H1 (cell line): Measurements from ENCODE around the gene CCDC59. TPM values are rescaled to one million over a fixed set of nuclear protein-coding genes. Genes with fewer than 3 reads are reported as not detected.

Experiments used
- EGR1 ChIP-seq: IDR thresholded peaks from 2 replicates; pipeline ENCODE4 v1.6.1; 2011; ENCODE audit warnings: low read depth, low read length, borderline replicate concordance
- EP300 ChIP-seq, 2 experiments: IDR thresholded peaks; 1 replicate in 1 of 2; 2 replicates in 1 of 2; pipeline ENCODE4 v1.6.1; 2011 to 2012; ENCODE audit warnings: low read depth in 2 of 2, low read length in 2 of 2, mild to moderate bottlenecking in 2 of 2, borderline replicate concordance in 1 of 2, inconsistent platforms in 1 of 2, moderate library complexity in 1 of 2
- HDAC2 ChIP-seq, 2 experiments: fragments of 300-600 bp in 1 of 2; sonication (generic) in 1 of 2; IDR thresholded peaks; 2 replicates each; pipeline ENCODE4 v1.6.1; 2011 to 2012; ENCODE audit warnings: low read depth in 2 of 2, low read length in 2 of 2, mild to moderate bottlenecking in 2 of 2, moderate library complexity in 2 of 2, borderline replicate concordance in 1 of 2, inconsistent platforms in 1 of 2
- NANOG ChIP-seq: IDR thresholded peaks from 2 replicates; pipeline ENCODE4 v1.6.1; 2011; ENCODE audit warnings: low read length, low read depth, mild to moderate bottlenecking, inconsistent platforms; ENCODE audit not compliant: insufficient read depth, poor library complexity, severe bottlenecking
- RFX5 ChIP-seq: IDR thresholded peaks from 2 replicates; pipeline ENCODE4 v1.6.1; 2011; ENCODE audit warnings: low read depth, low read length, improper control_type of control experiment, borderline replicate concordance
- RNF2 ChIP-seq: fragments of 200-900, 300-1000 bp; sonication (generic); IDR thresholded peaks from 2 replicates; pipeline ENCODE4 v1.7.1; 2016; ENCODE audit warnings: borderline replicate concordance, low read depth, mild to moderate bottlenecking, antibody characterized with exemption, low read length; ENCODE audit not compliant: poor library complexity, severe bottlenecking; ENCODE audit errors: missing control alignments
- TBP ChIP-seq: IDR thresholded peaks from 2 replicates; pipeline ENCODE4 v1.6.1; 2011; ENCODE audit warnings: low read depth, low read length, improper control_type of control experiment
- polyA plus RNA-seq, 7 experiments: library from polyadenylated mRNA; depleted of rRNA in 3 of 7; stranded (reverse) in 5 of 7; unstranded in 2 of 7; fragments of >200 nt in 5 of 7; fragments of 200-250 nt in 2 of 7; gene quantifications; 1 replicate in 5 of 7; 2 replicates in 1 of 7; 4 replicates in 1 of 7; pipeline versions ENCODE4 v1.2.1 to v1.2.3, GENCODE V29; 2011 to 2013; ENCODE audit warnings: missing spikeins in 2 of 7, mixed read lengths in 2 of 7
- total RNA-seq: library from RNA; stranded (reverse); fragmentation: NEBNext Ultra II Directional; extraction: Animal tissue kit (Norgen Biotek cat#: 25700); gene quantifications from 2 replicates; pipeline ENCODE4 v1.2.1, GENCODE V29; 2021
- TF ChIP-seq, protein P1 (sequence below): fragments of 300-600 bp; sonication (generic); IDR thresholded peaks from 2 replicates; pipeline ENCODE4 v1.7.1; 2012; ENCODE audit warnings: low read length, moderate library complexity, mild to moderate bottlenecking, inconsistent platforms; ENCODE audit not compliant: insufficient replicate concordance
- TF ChIP-seq, protein P2 (sequence below): IDR thresholded peaks from 2 replicates; pipeline ENCODE4 v1.6.1; 2012; ENCODE audit warnings: inconsistent platforms

CCDC59 gene
- total and polyA plus RNA-seq, 2 of the 8 experiments (the other 6 are each of a cell fraction or from before 2014, with no cell fraction given): 11.6 to 54.0 TPM

GRCh38 chr12:82359115-82359478, 910 bp upstream of the CCDC59 start (continued):
- TF ChIP-seq, protein P1, sequence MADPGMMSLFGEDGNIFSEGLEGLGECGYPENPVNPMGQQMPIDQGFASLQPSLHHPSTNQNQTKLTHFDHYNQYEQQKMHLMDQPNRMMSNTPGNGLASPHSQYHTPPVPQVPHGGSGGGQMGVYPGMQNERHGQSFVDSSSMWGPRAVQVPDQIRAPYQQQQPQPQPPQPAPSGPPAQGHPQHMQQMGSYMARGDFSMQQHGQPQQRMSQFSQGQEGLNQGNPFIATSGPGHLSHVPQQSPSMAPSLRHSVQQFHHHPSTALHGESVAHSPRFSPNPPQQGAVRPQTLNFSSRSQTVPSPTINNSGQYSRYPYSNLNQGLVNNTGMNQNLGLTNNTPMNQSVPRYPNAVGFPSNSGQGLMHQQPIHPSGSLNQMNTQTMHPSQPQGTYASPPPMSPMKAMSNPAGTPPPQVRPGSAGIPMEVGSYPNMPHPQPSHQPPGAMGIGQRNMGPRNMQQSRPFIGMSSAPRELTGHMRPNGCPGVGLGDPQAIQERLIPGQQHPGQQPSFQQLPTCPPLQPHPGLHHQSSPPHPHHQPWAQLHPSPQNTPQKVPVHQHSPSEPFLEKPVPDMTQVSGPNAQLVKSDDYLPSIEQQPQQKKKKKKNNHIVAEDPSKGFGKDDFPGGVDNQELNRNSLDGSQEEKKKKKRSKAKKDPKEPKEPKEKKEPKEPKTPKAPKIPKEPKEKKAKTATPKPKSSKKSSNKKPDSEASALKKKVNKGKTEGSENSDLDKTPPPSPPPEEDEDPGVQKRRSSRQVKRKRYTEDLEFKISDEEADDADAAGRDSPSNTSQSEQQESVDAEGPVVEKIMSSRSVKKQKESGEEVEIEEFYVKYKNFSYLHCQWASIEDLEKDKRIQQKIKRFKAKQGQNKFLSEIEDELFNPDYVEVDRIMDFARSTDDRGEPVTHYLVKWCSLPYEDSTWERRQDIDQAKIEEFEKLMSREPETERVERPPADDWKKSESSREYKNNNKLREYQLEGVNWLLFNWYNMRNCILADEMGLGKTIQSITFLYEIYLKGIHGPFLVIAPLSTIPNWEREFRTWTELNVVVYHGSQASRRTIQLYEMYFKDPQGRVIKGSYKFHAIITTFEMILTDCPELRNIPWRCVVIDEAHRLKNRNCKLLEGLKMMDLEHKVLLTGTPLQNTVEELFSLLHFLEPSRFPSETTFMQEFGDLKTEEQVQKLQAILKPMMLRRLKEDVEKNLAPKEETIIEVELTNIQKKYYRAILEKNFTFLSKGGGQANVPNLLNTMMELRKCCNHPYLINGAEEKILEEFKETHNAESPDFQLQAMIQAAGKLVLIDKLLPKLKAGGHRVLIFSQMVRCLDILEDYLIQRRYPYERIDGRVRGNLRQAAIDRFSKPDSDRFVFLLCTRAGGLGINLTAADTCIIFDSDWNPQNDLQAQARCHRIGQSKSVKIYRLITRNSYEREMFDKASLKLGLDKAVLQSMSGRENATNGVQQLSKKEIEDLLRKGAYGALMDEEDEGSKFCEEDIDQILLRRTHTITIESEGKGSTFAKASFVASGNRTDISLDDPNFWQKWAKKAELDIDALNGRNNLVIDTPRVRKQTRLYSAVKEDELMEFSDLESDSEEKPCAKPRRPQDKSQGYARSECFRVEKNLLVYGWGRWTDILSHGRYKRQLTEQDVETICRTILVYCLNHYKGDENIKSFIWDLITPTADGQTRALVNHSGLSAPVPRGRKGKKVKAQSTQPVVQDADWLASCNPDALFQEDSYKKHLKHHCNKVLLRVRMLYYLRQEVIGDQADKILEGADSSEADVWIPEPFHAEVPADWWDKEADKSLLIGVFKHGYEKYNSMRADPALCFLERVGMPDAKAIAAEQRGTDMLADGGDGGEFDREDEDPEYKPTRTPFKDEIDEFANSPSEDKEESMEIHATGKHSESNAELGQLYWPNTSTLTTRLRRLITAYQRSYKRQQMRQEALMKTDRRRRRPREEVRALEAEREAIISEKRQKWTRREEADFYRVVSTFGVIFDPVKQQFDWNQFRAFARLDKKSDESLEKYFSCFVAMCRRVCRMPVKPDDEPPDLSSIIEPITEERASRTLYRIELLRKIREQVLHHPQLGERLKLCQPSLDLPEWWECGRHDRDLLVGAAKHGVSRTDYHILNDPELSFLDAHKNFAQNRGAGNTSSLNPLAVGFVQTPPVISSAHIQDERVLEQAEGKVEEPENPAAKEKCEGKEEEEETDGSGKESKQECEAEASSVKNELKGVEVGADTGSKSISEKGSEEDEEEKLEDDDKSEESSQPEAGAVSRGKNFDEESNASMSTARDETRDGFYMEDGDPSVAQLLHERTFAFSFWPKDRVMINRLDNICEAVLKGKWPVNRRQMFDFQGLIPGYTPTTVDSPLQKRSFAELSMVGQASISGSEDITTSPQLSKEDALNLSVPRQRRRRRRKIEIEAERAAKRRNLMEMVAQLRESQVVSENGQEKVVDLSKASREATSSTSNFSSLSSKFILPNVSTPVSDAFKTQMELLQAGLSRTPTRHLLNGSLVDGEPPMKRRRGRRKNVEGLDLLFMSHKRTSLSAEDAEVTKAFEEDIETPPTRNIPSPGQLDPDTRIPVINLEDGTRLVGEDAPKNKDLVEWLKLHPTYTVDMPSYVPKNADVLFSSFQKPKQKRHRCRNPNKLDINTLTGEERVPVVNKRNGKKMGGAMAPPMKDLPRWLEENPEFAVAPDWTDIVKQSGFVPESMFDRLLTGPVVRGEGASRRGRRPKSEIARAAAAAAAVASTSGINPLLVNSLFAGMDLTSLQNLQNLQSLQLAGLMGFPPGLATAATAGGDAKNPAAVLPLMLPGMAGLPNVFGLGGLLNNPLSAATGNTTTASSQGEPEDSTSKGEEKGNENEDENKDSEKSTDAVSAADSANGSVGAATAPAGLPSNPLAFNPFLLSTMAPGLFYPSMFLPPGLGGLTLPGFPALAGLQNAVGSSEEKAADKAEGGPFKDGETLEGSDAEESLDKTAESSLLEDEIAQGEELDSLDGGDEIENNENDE: no peak
- TF ChIP-seq, protein P2, sequence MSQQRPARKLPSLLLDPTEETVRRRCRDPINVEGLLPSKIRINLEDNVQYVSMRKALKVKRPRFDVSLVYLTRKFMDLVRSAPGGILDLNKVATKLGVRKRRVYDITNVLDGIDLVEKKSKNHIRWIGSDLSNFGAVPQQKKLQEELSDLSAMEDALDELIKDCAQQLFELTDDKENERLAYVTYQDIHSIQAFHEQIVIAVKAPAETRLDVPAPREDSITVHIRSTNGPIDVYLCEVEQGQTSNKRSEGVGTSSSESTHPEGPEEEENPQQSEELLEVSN: no peak
- TF ChIP-seq EP300 (IDR thresholded peaks at IDR 0.05; ENCODE audit: borderline replicate concordance in 1 of 2, low read depth in 2 of 2, low read length in 2 of 2) (no peak), TBP (no peak), NANOG (no peak), HDAC2 (IDR thresholded peaks at IDR 0.05; ENCODE audit: borderline replicate concordance in 1 of 2, low read depth in 2 of 2, low read length in 2 of 2) (no peak), RNF2 (no peak), RFX5 (no peak), EGR1 (no peak)
